GM21717 (cell line): Measurements from ENCODE around the gene SMOC1.

Experiments used
- ATAC-seq: cut with Tn5 transposase; IDR thresholded peaks from one replicate; pipeline ENCODE4 v1.9.1; 2021; ENCODE audit warnings: mild to moderate bottlenecking, moderate library complexity; ENCODE audit not compliant: unreplicated experiment

Gene SMOC1

DNA sequence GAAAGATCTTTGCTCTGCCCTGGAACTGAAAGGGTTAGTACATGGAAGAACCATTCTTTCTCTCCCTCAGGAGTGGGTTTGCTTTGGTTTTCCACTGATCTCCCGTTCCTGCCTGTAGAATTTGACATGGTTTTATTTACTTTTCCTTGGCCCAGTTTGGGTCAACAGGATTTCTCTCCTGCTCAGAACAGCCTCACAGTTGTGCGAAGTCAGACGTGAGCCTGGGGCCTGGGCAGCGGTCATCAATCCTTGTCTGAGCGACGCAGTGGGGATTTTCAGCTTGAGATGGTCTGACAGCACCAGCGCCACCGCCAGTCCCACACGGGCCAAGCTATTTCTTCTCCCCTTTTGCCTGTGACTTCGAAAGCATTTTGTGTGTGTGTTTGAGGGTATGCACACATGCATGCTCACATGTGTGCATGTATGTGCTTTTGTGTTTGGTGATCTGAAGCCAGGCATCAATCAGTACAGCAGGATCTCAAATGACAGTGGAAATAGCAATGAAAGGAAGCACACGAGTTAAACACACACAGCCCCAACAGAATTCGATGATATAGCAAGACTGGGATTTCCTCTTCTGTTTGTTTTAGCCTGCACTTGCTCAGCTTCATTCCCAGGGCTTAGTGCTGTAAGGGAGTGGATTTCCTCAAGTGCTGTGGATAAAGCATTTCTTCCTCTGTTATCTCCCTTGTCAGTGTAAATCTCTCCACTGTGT lies 58.3 kb downstream of the SMOC1 start:
- no peak for ATAC-seq

DNA sequence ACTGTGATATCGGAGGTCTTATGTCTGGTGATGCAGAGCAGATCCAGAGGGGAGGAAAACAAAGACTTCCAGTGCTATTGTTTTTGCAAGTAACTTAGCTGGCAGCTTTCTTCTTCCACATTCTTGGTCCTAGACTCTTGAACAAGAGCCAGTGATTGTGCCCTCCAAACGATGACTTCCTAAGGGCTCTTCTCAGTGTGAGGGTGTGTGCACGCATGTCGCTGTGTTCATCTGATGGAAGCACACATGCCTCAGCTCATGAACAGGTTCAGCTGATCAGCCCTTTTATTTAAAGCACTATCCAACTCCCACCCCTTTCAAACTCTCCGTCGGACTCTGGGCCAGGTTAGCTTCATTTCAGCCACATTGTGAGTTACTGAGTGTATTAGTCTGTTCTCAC lies 59.5 kb downstream of the SMOC1 start:
- no peak for ATAC-seq

DNA sequence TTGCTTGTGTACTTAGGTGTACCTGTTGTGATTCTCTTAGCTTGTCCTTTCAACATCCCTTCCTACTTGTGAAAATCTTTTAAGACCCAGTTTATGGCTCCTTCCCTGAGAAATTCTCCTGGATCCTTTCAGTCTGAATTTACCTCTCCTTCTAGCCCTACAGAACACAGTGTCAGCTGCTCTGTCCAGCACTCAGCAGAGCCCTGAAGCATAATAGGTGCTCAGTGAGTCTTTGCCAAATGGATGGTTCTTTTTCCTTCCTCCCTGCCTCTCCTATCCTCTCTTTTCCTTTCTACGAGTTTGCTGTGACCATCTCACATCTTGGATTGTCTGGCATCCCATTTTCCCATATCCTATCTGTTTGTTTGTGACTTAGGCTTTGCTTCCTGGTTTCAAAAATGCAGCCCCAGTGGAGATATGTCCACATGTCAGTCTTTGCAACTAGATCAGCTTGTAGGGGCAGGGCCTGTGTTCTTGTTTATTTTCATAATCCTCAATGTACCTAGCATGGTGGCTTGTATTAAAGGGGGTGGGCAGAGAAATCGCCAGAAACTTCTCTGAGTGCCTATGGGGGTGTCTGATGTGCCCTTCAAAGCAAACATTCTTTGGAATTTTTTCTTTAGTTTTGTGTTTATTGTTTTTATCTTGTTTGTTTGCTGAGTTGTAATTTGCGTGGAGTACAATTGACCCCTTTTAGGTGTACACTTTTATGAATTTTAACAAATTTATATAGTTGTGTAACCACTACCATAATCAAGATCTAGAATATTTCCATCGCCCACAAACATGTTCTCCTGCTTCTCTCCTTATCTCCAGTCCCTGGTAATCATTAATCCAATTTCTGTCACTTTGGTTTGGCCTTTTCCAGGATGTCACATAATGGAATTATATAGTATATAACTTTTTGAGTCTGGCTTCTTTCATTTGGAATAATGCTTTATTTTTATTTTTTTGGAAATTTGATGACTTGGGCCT lies 62.8 kb downstream of the SMOC1 start:
- ATAC-seq, result no peak

DNA sequence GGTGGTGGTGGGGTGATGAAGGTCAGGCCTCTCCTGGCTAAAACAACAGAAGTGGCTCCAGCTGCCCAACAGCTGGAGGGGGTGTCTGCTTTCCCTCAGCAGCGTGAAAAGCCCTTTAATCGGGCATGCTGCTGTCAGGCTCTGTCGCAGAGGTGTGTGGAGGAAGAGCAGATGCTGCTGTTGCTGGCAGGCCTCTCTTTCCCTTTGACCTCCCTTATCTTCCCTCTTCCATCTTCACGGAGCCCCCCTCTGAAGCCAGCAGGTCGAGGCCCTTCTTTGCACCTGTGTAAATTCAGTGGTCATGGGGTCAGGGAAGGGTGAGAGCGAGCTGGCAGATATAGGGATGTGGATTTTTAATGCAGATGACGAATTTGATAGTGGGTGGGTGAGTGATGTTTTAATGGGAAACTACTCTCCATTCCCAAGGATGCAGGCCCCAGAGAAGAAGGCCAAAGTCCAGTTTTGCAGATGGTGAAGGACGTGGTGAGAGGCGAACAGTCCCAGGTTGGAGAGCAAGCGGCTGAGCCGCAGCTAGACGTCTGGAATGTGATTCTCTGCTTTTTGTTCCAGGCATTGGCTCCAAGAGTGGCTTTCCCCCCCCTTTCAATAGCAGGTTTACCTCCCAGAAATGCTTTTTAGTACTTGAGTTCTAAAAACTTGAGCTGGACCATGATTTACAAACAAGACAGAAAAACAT lies 64.0 kb downstream of the SMOC1 start:
- ATAC-seq, result no peak

DNA sequence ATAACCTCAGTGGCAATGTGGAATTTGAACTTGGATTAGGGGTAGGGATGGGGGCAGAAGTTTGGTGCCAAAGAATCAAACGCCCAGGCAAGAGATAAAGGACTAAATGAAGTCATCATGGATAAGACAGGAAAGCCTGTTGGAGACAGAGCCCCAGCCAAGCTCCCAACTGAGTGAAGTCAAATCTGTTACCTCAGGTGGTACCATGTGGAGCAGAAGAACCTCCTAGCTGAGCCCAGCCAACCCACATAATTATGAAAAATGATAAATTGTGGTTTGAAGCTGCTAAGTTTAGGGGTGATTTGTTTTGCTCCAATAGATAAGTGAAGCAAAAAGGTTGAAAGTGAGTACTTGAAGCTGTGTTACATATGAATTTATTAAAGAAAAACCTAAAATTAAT lies 66.1 kb downstream of the SMOC1 start:
- no peak for ATAC-seq

DNA sequence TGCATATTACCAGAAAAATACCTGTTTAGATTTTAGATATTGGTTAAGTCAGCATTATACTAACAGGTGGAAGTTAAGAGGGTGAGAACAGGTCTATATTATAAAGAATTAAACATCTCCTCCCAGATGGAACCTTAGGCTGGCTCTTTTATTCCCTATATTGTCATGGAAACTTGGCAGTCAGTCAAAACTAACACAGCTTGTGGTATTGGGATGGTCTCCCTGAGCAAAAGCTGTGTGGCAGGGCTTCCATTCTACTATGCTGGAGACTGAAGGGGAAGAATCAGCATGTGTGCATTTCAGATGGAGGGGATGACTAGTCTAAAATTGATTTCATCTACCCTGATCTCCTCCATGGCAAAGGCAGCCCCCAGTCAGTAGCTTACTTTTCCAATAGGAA lies 66.7 kb downstream of the SMOC1 start:
- no peak for ATAC-seq

DNA sequence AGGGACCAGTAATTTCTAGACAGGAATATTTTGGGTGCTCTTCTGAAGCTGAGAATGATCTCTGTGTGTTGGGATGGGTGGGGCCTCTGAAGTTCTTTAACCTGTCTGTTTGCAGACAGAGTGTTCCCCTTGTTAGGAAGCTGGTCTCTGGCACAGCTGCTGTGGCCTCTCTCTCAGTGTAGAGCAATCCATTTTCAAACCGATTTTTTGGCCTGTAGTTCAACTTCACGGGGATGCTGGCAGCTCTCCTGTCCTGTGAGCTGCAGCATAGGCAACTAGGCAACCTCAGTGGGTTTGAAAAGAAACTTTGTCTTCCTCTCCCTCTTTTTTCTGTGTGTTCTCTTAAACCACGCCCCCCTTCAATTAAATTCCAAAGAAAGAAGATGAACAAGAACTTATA lies 69.1 kb downstream of the SMOC1 start:
- ATAC-seq, result no peak

DNA sequence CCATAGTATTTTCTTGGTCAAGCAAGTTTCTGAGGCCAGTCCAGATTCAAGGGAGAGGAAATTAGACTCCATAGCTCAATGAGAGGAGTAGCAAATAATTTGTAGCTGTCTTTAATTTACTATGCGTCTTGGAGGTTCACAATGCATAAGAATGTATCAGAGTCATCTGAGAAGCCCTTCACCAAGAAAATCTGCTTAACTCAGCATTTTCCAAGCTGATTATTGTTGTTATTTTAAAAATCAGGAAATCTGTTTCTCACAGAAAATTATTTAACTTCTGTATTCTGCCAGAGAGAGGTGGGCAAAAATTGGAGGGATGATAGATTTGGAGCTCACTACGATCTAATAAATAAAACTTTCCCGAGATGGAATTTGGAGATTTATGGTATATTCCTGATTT lies 72.0 kb downstream of the SMOC1 start:
- no peak for ATAC-seq

DNA sequence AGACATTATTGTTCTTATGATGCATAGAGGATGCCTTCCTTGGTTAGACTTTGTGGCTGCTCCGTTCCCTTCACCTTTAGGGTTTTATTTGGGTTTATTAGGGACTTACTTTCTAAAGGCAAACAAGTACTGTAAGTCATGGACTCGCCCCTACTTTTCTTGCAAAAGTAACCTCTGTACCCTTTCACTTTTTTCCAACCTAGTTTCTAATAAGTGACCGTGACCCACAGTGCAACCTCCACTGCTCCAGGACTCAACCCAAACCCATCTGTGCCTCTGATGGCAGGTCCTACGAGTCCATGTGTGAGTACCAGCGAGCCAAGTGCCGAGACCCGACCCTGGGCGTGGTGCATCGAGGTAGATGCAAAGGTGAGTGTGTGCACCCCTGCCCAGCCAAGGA lies 72.7 kb downstream of the SMOC1 start:
- no peak for ATAC-seq

DNA sequence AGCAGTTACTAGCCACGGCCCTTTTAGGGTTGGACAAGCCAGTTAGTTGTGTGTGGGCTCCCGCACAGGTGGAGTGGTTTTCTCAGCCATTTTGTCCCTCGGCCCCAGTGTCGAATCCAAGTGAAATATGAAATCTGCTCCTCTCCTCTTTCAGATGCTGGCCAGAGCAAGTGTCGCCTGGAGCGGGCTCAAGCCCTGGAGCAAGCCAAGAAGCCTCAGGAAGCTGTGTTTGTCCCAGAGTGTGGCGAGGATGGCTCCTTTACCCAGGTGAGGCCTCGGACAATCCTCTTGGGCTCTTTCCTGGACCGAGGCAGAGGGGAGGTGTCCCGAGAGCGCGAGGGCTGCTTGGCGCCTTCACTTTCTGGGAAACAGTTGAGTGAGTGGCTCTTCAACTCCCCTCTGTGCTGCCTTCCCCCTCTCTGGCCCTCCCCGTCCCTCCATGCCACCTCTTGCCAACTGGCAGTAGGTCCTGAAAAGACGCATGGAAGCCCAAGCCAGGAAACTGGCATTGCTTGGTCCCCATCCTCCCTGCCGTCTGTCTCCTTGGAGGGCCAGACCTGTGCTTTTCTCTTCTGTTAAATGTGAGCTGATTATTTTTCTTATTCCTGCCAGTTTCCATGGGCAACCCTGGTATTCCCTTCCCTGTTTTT lies 74.2 kb downstream of the SMOC1 start:
- ATAC-seq, result no peak

DNA sequence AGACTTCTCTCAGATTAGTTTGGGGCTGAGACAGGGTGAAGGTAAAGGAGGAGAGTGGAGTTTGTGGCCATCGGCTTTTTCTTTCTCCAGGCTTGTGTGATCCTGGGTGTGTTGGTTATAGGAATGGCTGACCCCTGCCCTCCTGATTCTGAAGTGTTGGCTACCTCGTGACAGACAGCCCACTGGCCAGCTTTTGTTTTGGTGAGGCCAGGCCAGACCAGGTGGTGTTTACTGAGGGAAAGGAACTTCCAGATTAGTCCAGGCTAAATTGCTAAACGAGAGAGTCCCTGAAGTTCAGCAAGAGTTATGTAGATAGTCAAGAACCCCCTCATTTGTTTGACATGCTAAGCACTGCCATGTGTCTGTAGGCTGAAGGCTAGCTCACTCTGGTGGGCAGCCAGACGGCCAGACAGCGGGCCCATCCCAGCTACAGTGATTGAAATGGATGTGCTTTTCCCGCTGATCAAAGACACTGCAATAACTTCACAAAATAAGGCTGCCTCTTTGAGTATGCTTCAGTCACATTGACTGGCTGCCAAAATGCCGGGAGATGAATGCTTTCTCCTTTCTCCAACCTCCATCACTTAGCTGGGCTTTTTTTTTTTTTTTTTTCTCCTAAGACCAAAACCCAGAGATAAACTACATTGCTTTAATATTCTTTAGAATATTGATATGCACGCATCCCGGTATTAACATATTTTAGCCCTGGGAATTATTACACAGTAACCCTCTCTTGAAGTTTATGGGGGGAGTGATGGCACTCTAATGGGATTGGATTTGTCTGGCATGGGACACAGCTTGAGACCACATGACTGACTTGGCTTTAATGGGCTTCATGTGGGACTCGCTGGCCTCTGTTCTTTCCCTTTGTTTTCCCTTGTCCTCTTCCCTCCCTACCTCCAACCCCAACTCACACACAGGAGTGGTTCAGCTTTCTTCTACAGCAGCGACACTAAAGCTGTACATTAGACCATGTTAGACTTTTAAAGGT lies 76.9 kb downstream of the SMOC1 start:
- ATAC-seq, result no peak

DNA sequence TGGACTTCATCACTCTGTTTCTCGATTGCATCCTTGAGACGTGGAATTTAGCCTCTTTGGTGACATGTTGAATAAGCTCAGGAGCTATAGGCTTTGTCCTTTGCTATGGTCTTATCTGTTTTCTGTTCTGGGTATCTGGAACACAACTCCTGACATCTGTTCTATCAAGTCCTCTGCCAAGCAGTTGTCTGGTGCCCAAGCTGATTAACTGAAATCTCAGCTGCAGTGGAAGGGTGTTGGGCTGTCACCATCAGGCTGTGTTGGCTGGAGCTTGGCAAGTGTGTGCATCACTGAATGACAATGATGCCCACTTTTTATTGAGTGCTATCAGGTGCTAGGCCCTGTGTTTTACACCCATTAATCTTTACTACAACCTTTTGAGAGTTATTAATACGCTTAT lies 77.8 kb downstream of the SMOC1 start:
- ATAC-seq, result no peak

DNA sequence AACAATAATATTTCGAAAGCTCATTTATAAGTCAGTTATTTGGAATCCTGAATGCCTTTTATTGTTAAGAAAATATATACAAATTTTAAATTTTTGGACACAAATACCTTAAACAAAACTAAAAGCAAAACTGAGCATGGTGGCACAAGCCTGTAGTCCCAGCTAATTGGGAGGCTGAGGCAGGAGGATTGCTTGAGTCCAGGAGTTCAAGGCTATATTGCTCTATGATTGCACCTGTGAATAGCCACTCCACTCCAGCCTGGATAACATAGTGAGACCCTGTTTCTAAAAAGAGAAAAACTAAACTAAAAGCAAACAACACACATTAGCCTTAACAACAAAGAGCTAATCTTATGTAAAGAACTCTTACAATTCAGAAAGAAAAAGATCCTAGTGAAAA lies 78.8 kb downstream of the SMOC1 start:
- ATAC-seq, result no peak

DNA sequence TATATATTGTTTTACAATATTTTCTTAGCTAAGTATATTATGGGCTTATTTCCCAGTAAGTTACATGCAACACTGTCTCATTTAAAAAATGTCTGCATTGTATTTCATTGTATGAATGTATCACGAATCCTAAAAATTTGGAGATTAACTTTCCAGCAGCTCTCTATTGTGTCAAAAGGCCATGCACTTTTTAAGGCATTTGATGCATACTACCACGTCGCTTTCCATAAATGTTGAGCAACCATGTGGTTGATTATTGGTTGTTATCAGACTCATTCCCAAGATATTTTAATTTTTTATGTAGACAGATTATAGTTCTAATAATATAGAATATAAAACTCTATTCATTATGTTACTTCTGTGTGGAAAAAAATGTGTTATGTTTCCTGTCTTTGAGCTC lies 79.9 kb downstream of the SMOC1 start:
- no peak for ATAC-seq

DNA sequence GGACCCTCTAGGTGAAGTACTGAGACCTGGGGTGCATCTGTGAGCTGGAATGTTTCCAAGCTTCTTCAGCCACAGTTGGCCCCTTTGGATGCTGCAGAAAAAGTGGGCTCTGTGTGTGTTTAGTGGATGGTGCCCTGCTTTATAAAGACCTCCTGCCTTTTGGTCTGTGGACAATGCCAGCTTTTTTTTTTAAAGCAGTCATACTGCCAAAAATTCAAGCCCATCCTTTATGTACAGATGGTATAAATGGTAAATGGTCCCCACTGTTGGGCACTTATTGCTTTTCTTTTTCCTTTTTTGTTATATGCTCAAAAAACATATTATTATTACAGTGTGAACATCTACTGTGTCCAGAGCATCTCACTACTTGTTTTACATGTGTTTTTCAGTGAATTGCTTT lies 81.1 kb downstream of the SMOC1 start:
- ATAC-seq, result no peak

DNA sequence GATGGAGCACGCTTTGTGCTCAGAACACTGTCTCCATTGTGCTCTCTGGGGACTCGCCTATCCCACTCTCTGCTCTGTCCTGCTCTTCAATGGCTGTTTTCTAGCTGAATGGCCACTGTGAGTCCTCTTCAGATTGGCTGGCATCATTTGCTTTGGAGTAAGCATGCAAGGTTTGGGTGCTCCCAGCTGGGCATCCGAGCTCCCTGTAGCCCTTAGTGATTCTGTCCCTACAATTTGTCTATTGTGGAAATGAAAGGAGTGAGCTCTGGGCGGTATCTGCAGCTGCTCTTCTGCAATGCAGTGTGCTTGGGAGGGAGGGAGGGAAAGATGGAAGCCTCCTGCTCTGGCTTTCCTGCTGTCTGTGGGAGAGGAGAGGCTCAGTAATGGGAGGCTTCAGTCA lies 84.8 kb downstream of the SMOC1 start:
- no peak for ATAC-seq

DNA sequence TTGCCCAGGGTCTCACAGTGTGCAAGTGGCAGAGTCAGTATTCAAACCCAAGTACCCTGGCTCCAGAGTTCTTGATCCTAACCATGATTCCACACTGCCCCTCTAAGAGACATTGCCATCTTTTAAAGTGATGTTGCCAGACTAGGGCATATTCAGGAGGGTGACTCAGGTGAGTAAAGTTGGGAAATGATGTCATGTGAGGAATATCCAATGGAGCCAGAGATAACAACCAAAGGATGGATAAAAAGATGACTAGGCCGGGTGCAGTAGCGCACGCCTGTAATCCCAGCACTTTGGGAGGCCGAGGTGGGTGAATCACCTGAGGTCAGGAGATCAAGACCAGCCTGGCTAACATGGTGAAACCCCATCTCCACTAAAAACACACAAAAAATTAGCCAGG lies 85.6 kb downstream of the SMOC1 start:
- no peak for ATAC-seq

DNA sequence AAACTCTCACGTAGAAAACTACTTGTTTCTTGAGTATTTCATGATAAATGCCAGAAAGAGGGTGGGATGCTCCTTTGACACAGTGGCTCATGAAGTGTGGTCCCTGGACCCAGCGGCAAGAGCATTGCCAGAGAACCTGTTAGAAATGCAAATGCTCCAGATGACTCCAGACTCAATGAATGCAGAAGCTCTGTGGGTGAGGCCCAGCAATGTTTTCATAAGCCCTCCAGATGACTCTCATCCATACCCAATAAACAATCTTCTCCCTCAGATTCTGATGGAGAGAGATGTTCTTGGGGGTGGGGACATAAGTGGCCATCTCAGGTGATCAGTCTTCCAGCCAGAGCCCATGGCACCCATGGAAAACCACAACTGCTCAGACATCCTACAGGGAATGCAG lies 88.9 kb downstream of the SMOC1 start:
- ATAC-seq, result no peak

DNA sequence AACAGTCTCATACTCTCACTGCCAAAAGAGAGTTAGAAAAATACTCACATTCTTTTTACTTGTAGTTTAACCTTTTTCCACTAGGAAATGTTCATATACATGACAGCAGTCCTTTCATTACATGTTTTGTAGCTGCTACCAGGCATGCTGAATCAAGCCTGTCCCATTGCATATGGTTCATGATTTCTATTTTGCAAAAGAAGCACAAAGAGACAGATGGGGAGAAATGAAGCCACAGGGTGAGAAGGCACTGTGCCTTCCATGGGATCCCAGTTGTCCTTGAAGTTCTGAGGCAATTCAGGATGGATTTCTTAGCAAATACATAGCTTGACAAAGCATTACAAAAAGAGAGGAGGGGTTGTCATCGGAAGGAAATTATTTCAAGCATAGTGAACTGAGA lies 89.5 kb downstream of the SMOC1 start:
- no peak for ATAC-seq

DNA sequence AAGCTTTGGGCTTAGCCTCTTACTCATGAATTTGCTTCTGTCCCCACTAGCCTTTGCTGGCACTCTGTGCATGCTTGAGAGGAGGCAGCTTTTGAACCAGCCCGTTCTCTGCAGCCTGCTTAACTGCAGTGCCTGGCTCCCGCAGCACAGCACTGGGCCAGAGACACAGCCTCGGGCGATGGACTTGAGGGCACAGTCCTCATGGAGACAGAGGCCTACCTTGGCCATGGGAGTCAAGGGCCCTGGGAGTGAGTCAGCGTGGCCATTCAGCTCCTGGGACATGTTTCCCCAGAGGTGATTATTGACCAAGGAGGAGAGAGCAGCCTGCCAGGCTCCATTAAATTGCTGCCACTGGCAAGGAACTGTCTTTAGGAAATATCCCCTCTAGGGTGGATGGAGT lies 93.5 kb downstream of the SMOC1 start:
- ATAC-seq, result no peak
